HG03095 (cell line): ENCODE results near the gene LNX1.

Experiments used
- ATAC-seq: cut with Tn5 transposase; IDR thresholded peaks from one replicate; pipeline ENCODE4 v1.9.1; 2021; ENCODE audit warnings: moderate library complexity; ENCODE audit not compliant: unreplicated experiment

Gene LNX1

GRCh38 chr4:53591372-53591892 is at the start of gene LNX1:
Gene LNX1 (minus strand): TSS chr4:53591486. CDS start chr4:53574002, 17,484 bp downstream.
- no peak for ATAC-seq

DNA sequence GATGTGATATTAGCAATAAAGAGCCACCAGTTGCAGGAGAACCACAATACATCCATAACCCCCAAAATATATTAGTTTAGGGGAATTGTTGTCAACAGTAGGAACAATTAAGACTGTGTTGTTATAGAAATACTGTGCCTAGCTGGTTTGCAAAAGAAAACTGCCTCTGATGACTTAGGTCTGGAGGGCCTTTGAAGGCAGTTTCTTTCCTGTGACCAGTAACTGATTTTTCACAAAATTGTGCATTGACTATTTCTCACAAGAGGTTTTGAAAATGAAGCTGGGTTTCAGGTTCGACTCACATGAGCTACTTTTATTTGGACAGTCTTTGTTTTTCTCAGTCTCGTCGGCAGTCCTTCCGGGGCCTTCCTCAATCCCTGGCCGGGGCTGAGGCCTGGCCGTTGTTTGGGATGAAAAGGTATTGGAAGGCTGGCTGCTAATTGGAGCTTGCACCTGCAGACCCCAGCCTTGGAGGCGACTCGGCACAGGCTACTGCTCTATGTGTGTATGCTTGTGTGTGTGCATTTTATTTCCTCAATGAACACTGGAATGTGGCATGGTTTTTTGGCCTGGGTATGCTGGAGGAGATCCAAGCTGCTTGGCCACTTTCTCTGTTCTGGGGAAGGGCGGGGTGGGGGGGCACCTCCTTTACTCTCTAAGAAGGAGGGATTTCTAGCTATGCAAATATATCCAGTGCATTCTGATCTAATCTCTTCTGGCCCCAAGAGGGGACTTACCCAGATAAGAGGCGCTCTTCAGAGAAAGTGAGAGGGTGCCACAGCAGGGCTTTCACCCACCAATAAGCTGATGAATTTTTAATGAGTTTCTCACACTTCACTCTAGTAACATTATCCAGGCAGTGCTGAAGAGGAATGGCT is 49.5 kb upstream of the LNX1 start:
- peak; percentile 81 for ATAC-seq

GRCh38 chr4:53638919-53639318 is 47.6 kb upstream of the LNX1 start:
- no peak for ATAC-seq

- no peak for ATAC-seq
Measured at GRCh38 chr4:53637348-53637747, 46.1 kb upstream of the LNX1 start.

DNA sequence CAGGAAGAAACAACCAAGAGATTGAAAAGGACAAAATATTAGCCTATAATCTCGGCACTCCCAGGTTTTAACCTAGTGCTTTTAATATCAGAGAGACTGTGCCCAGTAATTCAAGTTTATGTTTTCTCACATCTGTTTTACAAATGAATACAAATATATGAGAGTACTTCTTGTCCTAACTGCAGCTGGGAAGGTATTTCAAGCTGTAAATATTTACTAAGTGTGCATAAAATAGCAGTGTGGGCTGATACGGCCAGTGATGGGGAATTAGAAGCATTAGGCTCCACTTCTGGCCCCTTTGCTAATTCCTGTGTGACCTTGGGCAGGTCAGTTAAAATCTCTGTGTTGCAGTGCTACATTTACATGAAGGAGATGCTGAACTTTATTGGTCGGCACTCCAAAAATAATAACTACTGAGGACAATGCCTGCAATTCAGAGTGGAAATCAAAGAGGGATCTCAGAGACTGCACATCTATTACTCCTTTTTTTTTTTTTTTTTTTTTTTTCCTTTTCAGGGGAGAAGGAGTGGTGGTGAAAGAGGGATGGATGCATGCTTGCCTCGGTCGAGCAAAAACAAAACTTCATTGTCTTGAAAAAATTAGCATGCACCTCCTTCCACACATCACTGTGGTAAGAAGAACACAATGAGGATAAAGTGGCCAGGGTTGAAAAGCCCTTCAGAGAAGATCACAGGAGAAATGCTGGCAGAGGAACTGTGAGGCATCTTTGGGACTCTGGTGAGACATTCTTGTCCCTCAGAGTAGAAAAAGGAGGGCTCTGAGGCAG is 44.6 kb upstream of the LNX1 start:
- ATAC-seq: no peak

- ATAC-seq: no peak
Measured at GRCh38 chr4:53633608-53634007, 42.3 kb upstream of the LNX1 start.

DNA sequence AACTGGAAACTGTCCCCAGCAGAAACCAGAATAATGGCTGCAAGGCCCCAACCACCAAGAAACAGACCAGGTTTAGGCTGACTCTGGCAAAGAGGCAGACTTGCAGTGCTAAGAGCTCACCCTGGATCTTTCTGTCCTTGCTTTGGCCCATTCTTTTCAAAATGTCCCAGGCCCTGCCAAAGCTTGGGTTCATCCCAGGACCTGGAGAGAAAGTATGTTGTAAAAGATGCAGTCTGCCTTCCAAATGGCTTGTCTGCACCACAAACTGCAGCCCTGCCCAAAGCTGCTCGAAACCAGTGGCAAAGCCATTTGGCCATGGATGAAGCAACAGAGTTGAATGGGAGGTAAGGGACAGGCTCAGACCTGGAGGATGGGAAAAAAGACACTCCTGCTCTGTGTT is 38.0 kb upstream of the LNX1 start:
- no peak for ATAC-seq

GRCh38 chr4:53626491-53626890 is 35.2 kb upstream of the LNX1 start:
- ATAC-seq: no peak

DNA sequence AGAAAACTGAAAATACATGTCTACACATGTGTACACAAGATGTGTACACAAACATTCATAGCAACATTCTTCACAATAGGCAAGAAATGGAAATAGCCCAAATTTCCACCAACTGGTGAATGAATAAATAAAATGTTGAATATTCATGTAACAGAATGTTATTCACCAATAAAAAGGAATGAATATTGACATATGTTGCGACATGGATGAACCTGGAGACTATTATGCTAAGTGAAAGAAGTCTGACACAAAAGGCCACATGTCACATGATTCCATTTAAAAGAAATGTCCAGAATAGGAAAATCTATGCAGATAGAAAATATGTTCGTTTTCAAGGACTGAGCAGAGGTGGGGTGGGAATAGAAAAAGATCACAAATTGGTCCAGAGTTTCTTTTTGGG is 34.6 kb upstream of the LNX1 start:
- ATAC-seq: no peak

GRCh38 chr4:53622739-53623151 is 31.5 kb upstream of the LNX1 start:
- ATAC-seq: no peak

- ATAC-seq: no peak
Measured at GRCh38 chr4:53620956-53621355, 29.7 kb upstream of the LNX1 start.

DNA sequence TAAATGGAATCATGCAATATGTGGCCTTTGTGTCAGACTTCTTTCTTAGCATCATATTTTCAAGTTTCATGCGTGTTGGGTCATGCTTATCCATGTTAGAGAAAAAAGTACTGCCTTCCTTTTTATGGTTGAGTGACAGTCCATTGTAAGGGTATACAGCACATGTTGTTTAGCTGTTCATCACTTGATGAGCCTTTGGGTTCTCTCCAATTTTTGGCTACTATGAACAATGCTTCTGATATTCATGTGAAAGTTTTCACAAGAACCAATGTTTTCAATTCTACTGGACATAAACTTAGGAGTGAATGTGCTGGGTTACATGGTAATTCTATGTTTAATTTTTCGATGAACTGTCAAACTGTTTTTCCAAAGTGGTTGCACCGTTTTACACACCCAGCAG is 28.1 kb upstream of the LNX1 start:
- ATAC-seq: no peak

DNA sequence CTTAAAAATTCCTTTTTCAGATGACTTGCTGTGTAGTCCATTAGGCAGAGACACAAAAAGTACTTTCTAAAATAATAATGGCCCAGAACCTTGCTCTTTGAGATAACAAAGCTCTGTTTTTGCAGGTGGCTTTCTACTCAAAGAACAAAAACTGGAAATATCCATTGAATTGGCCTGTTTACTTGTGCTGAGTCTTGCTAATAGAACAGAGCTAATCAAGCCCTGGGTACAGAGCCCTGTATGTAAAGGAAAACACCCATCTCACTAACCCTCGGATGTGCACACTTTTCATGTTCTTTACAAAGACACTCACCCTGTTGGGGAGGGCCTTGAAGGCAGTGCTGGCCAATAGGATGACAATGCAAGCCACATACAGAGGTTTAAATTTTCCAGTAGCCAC is 27.0 kb upstream of the LNX1 start:
- ATAC-seq: no peak

- no peak for ATAC-seq
Measured at GRCh38 chr4:53617101-53617680, 25.9 kb upstream of the LNX1 start.

GRCh38 chr4:53616219-53616618 is 24.9 kb upstream of the LNX1 start:
- no peak for ATAC-seq

DNA sequence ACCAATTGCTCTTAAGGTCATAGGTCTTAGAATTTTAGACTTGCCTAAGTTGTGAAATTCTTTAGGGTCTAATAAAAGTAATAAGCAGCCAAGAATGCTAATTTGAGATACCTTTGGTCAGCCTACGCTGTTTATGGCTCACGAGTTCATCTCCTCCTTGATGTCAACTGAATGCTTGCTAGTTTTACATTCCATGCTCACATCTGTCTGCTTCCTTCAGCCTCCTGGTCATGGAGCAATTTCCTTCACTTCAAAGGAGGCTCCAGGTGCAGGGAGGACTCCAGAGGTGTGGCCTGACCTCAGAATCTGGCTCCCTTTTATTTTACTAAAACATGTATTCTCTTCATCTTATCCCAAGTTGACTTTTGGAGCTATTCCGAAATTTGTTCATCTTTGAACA is 23.3 kb upstream of the LNX1 start:
- ATAC-seq: no peak

- no peak for ATAC-seq
Measured at GRCh38 chr4:53613428-53613827, 22.1 kb upstream of the LNX1 start.

DNA sequence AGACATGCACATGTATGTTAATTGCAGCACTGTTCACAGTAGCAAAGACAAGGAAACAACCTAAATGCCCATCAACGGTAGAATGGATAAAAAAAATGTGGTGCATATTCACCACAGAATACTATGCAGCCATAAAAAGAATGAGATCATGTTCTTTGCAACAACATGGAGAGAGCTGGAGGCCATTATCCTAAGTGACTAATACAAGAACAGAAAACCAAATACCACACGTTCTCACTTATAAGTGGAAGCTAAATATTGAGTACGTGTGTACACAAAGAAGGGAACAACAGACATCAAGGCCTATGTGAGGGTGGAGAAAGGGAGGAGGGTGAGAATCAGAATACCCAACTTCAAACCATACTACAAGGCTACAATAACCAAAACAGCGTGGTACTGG is 17.4 kb upstream of the LNX1 start:
- ATAC-seq: no peak

DNA sequence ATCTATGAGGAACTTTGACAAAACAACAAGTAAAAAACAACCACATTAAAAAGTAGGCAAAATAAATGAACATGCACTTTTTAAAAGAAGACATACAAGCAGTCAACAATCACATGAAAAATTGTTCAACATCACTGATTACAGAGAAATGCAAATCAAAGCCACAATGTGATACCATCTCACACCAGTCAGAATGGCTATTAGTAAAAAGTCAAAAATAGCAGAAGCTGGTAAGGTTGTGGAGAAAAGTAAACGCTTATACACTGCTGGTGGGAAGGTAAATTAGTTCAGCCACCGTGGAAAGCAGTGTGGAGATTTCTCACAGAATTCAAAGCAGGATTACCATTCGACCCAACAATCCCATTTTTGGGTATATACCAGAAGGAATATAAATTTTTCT is 17.0 kb upstream of the LNX1 start:
- no peak for ATAC-seq

DNA sequence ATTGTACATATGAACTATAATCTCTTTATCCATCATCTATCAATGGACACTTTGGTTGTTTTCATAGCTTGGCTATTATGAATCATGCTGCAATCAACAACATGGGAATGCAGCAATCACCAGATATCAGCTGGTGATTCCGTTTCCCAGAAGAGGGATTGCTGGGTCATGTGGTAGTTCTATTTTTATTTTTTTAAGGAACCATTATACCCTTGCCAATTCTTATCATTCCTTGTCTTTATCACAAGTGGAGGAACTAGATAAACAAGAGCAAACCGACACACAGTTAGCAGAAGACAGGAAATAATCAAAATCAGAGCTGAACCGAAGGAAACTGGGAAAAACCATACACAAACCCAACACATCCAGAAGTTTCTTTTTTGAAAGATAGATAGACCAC is 14.5 kb upstream of the LNX1 start:
- no peak for ATAC-seq

DNA sequence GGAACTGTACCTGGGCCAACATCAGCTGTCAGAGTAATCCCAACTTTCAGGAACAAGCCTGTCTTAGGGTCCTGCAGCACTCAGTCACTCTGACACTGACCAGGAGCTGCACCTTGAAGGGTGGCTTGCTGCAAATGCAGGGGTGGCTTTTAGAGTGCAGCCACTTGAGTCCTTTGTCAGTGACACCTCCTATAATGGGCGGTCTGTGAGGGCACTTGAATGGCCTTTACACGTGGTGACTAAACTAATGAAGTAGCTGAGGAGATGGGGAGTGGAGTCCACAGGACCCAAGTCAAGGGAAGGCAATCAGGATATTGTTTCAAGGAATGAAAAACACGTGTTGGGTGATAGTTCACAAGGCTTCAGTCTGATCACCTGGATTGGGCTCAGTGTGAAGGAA is 11.1 kb upstream of the LNX1 start:
- no peak for ATAC-seq
